ENCODE data around the gene DDAH2.

DDAH2 gene

DNA sequence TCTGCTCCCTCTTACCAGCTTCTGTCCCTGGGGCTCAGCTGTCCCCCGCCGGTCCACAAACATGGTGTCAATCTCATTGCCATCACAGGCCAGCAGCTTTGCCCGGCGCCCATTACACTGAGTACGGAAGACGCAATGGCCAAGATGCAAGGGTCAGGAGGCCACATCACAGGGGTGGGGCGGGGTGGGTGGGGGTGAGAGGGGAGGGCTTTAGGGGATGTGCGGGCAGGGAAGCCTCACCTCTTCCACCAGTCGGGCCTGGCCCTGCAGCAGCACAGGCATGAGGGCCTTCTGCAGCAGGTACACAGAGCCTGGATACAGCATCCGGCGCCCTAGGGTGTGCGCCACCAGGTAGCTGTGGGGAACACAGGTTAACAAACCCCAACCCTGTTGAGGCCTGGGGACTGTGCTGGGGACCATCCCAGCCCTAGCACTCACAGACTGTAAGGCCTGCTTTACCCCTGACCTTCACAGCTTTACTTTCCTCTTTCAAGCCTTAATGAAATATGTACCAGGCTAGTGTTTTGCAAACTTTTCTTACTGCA, 37.5 kb downstream of the DDAH2 start:
- TF ChIP-seq, protein P1, sequence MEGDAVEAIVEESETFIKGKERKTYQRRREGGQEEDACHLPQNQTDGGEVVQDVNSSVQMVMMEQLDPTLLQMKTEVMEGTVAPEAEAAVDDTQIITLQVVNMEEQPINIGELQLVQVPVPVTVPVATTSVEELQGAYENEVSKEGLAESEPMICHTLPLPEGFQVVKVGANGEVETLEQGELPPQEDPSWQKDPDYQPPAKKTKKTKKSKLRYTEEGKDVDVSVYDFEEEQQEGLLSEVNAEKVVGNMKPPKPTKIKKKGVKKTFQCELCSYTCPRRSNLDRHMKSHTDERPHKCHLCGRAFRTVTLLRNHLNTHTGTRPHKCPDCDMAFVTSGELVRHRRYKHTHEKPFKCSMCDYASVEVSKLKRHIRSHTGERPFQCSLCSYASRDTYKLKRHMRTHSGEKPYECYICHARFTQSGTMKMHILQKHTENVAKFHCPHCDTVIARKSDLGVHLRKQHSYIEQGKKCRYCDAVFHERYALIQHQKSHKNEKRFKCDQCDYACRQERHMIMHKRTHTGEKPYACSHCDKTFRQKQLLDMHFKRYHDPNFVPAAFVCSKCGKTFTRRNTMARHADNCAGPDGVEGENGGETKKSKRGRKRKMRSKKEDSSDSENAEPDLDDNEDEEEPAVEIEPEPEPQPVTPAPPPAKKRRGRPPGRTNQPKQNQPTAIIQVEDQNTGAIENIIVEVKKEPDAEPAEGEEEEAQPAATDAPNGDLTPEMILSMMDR (IDR thresholded peaks at IDR 0.05; ENCODE audit: low read depth, low read length): no peak
- no peak overlapping the region for H3K4me3 ChIP-seq (ENCODE audit: low read depth, low read length)

DNA sequence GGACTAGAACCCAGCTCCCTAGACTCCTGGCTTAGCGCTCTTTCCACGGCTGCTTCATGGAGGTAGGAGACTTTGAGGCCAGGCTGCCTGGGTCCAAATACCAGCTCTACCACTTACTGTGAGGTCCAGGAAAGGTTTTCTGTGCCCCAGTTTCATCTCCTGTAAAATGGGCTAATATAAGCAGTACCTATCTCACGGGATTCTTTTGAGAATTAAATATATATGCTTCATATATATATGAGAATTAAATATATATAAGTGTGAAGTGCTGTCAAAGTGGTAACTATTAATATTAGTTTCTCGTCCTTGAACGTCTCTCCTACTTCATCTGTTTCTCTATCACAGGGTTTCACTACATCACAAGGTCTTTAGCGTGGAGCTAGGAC, 38.0 kb downstream of the DDAH2 start:
- H3K4me3 ChIP-seq (ENCODE audit: low read depth, low read length): no peak overlapping the region
- TF ChIP-seq, protein P1 (IDR thresholded peaks at IDR 0.05; ENCODE audit: low read depth, low read length): no peak

DNA sequence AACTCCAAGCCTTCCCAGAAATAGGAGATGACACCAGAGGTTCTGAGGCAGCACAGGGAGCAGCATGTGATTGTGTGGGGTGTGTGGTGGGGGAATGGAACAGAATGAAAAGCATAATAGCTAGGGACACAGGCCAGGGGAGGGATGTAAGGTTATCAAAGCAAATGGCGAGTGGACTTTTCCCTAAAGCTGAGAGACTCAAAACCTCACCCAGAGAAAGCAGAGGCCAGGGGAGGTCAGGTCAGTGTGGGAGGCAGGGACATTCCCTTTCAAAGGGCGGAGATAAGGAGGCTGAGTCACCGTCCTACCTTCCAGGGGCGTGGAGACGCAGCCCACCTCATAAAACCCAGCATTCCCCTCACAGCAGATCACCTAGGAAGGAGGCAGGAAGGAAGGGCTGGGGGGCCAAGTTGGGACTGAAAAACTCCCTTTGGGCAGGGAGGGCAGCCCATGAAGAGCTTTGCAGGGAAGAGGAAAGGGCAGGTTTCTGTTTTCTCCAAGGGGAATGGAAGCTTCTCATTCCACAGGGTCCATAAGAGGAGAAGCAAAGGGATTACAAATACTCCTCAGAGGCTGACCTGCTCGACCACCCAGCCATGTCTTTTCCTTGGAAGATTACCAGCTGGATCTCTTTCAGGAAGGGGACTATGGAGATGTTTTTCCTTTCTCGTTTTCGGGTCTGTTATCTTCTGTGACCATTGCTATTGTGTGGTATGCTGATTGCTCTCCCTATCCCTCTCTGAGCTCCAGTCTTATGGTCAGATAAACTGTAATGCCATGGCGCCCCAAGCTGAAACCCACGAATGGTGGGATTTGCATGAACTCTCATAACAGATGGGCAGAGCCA, 38.6 kb downstream of the DDAH2 start:
- TF ChIP-seq, protein P1 (IDR thresholded peaks at IDR 0.05; ENCODE audit: low read depth, low read length): no peak
- H3K4me3 ChIP-seq (ENCODE audit: low read depth, low read length): no peak overlapping the region

DNA sequence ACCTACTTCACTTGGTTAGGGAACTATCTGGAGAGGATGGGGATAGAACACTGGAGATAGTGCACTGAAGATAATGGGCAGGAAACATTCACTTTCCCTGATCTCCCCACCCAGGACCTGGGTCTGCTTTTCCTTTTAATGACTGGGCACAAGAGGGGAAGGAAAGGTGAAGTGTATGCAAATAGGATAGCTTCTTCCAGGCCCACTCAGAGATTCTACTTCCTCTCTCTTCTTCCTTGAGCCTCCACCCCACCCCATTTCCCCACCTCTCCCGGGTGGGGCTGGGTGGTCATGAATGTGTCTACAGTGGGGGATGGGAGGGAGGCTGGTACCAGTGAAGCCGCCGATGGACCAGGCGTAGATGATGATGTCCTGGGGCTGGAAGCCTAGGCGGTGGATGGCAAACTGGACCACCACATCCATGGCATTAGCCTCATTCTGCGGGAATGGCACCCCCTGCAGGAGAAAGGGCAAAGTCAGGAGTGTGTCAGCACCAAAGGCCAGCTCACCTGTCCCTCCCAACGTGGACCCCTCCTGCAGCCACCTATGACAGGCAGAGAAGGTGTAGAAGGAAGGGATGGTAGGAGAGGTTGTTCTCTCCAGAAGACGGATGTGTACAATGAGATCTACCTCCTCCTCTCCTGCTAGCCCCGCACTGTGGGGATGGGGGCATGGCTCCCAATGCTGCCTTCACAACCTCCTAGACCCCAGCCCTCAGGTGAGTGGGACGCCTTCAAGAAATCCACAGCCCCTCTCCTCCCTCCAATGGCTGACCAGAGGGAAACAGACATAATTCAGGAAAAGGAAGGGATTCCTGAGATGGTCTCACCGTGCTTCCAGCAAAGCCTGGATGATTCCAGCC, 39.6 kb downstream of the DDAH2 start:
- no peak overlapping the region for H3K4me3 ChIP-seq (ENCODE audit: low read depth, low read length)
- TF ChIP-seq, protein P1 (IDR thresholded peaks at IDR 0.05; ENCODE audit: low read depth, low read length): peak; percentile 44

DNA sequence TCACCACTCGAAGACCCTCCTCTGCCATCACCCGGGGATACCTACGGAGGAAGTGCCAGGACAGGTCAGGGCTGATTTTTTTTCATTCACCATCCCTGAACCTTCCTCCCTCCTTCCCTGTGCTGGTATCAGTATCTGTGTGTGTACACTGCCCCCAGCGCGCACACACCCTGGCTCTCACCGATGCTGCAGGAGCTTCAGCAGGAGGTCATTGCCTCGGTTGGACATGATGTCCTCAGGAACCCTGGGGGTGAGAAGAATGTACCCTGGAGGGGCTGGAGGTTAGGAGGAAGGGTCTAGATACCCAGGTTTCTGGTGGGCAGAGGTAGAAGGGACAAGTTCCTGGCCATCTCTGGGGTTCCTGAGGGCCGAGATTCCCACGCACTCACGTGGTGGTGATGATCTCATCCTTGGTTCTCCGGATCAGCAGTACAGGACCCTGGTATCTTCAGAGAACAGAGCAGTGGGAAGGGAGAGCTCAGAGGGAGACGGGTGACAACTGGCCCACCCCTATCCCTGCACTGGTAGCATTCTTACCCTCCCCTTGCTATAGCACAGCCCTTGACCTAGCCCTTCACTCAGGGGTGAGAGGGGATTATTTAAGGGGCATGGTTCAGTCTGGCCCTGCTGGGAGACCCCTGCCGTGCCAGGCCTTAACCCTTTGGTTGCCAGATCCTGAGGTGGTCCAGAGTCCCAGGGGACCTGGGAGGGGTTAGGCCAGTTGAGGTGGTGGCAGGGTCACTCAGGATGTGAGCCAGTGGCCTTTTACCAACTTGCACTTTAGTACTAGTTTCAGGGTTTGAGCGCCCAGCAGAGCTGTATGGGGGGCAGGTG, 41.0 kb downstream of the DDAH2 start:
- TF ChIP-seq, protein P1 (IDR thresholded peaks at IDR 0.05; ENCODE audit: low read depth, low read length): no peak
- H3K4me3 ChIP-seq (ENCODE audit: low read depth, low read length): no peak overlapping the region

DNA sequence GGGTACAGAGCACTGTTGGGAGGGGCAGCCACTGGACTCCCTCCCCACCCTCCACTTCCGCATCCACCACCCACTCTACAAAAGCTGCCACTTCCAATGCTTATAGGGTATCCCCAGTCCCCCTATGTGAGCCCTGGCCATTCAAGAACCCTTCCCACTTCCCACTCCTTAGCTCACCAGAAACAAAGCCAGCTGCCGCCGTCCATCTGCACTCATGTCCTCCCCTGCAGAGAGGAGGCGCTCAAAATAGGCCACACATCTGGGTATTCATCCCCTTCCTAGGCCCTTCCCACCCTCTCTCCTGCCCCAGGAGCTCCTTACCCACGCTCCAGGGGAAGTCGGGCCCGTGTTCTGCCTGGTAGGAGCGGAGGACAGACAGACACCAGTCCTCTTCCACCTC, 41.8 kb downstream of the DDAH2 start:
- no peak overlapping the region for H3K4me3 ChIP-seq (ENCODE audit: low read depth, low read length)
- TF ChIP-seq, protein P1 (IDR thresholded peaks at IDR 0.05; ENCODE audit: low read depth, low read length): no peak
